ENCODE measurements around the gene MTARC1.
A peak's percentile ranks its signal among the peaks of the same experiment; 100 is the strongest.

Gene MTARC1

GRCh38 chr1:220807726-220808125 lies 21.0 kb downstream of the MTARC1 start:
- DNase-seq (ENCODE audit: low spot score), result no peak
- in situ Hi-C loops (cut with MboI; ENCODE audit: low pct_unique_long_range_greater_than_20kb, low sequenced_read_pairs, unreplicated experiment), result no loop called here
- no peak for TF ChIP-seq CTCF (IDR thresholded peaks at IDR 0.05; ENCODE audit: extremely low read depth, insufficient read depth, missing control alignments)

DNA sequence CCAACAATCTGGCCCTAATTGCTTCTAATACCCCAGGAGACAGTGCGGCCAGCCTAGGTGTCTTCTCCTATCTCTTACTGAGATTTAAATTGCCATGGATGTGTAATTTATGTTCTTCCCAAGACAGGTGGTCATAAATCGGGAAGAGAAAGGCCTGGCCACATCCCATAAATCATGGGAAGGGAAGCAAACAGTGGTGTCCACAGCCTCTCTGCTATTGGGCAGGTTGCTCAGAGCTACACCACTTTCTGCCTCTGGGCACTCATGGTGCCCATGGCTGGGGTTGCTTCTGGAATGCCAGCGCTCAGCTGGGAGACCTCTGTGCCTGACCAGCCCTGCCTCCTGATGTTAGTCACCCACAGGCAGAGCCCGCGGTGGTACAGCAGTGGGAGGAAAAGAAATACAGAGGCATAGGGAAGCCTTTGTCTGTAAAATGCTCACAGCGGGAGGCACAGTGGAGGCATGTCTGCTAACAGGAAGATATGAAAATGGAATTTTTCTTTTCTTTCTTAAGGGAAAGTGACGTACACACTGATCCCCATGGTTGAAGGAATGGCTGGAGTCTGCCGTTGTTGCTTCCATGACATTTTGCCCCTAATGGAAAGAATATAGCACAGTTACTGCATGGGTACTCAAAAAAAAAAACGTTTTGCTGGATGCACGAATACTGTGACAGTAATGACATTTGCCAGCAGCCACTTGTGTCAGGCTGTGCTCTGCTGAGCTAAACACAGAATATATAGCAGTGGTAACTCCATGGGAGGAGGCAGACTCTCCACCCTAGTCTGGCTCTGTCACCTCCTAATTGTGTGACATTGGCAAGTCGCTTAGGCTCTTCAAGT lies 21.9 kb downstream of the MTARC1 start:
- in situ Hi-C loops (cut with MboI; ENCODE audit: low pct_unique_long_range_greater_than_20kb, low sequenced_read_pairs, unreplicated experiment), result no loop called here
- no peak for DNase-seq (ENCODE audit: low spot score)
- no peak for TF ChIP-seq CTCF (IDR thresholded peaks at IDR 0.05; ENCODE audit: extremely low read depth, insufficient read depth, missing control alignments)

GRCh38 chr1:220809187-220809550 lies 22.5 kb downstream of the MTARC1 start:
- in situ Hi-C loops (cut with MboI; ENCODE audit: low pct_unique_long_range_greater_than_20kb, low sequenced_read_pairs, unreplicated experiment), result no loop called here
- no peak for TF ChIP-seq CTCF (IDR thresholded peaks at IDR 0.05; ENCODE audit: extremely low read depth, insufficient read depth, missing control alignments)
- no peak for DNase-seq (ENCODE audit: low spot score)

GRCh38 chr1:220809704-220810103 lies 23.0 kb downstream of the MTARC1 start:
- no peak for DNase-seq (ENCODE audit: low spot score)
- no peak for TF ChIP-seq CTCF (IDR thresholded peaks at IDR 0.05; ENCODE audit: extremely low read depth, insufficient read depth, missing control alignments)
- in situ Hi-C loops (cut with MboI; ENCODE audit: low pct_unique_long_range_greater_than_20kb, low sequenced_read_pairs, unreplicated experiment), result no loop called here

GRCh38 chr1:220810179-220810653 lies 23.5 kb downstream of the MTARC1 start:
- in situ Hi-C loops (cut with MboI; ENCODE audit: low pct_unique_long_range_greater_than_20kb, low sequenced_read_pairs, unreplicated experiment), result no loop called here
- DNase-seq (ENCODE audit: low spot score), result peak; percentile 77
- TF ChIP-seq CTCF (IDR thresholded peaks at IDR 0.05; ENCODE audit: extremely low read depth, insufficient read depth, missing control alignments), result peak; percentile 95

DNA sequence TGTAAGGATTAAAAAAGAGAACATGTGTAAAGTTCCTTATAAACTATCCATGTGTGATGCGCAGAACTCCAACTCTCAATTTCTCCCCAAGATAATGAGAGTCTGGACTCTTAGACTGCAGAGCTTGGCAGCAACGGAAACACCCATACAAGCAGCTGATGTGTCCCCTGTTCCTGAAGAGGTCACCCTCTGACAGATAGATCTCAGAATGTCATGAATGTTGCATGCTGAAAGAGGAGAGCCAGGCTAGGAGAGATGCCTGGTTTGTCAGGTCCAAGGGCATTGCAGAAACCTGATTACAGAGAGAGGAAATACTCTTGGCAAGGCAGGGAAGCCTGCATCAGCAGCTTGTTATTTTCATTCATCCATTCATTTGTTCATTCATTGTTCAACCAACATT lies 24.2 kb downstream of the MTARC1 start:
- TF ChIP-seq CTCF (IDR thresholded peaks at IDR 0.05; ENCODE audit: extremely low read depth, insufficient read depth, missing control alignments), result no peak
- in situ Hi-C loops (cut with MboI; ENCODE audit: low pct_unique_long_range_greater_than_20kb, low sequenced_read_pairs, unreplicated experiment), result no loop called here
- no peak for DNase-seq (ENCODE audit: low spot score)
